Prostate gland (tissue), 2 donors: Measurements from ENCODE around the gene TEDC2.
A peak's percentile ranks its signal among the peaks of the same experiment; 100 is the strongest.

Experiments
- CTCF ChIP-seq, 4 experiments: fragments of 200-600 bp in 2 of 4; fragments of 450-650 bp in 2 of 4; sonication (generic) in 2 of 4; IDR thresholded peaks; 1 replicate in 3 of 4; 2 replicates in 1 of 4; pipeline ENCODE4 v1.5.1; 2016 to 2019; ENCODE audit warnings: antibody characterized with exemption in 4 of 4, mild to moderate bottlenecking in 2 of 4, moderate library complexity in 2 of 4
- POLR2A ChIP-seq: fragments of 450-650 bp; IDR thresholded peaks from one replicate; pipeline ENCODE4 v1.6.1; 2016; ENCODE audit warnings: antibody characterized with exemption, mild to moderate bottlenecking
- POLR2AphosphoS5 ChIP-seq: sonication (generic); formaldehyde crosslinking; IDR thresholded peaks from one replicate; pipeline ENCODE4 v1.6.1; 2017; ENCODE audit warnings: antibody characterized with exemption

- peak in 3 of 4 experiments; percentile 26 to 57 (median 50) for TF ChIP-seq CTCF (IDR thresholded peaks at IDR 0.05)
- TF ChIP-seq POLR2A = no peak
- peak; percentile 52 for TF ChIP-seq POLR2AphosphoS5
Measured at GRCh38 chr16:2486645-2487516, 27.0 kb downstream of the TEDC2 start.
